COR-L47 (cell line): ENCODE results near the gene RFX7.

Source experiments
- DNase-seq: peaks from one replicate; lab custom pipeline; 2025; lab: John Stamatoyannopoulos, UW

RFX7 gene

DNA sequence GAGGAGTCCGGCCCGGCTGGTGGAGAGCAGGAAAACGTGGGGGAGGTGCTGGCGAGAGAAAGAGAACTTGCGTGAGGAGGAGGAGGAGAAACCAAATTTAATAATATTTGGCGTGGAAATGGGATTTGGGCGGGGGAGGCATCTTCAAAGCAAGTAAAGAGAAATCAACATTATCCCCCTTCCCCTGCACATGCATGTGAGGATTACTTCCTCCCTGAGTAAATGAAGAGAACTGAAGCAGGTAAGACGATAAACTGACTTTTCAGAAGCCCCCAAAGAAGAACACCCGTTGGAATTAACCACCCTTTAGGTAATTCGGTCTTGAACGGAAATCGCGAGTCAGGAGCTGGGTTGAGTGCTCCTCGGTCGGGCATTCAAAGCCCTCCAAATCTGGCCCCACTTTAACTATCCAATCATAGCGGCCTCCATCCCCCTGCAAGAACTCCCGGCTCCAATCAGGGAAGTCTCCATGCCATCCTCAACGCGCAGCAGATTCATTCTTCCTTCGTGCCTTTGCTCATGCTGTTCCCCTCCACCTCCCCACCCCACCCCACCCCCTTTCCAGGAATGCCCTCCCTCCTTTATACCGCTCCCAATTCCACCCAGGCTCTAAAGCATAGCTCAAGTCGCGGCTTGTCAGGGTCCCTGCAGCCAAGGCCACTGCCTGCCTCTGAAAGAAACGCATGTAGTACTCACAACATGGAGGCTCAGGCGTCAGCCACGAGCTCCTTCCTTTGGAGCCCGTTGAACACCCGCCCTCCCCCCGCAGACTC lies 545 bp upstream of the RFX7 start:
- DNase-seq = peak; percentile 71

DNA sequence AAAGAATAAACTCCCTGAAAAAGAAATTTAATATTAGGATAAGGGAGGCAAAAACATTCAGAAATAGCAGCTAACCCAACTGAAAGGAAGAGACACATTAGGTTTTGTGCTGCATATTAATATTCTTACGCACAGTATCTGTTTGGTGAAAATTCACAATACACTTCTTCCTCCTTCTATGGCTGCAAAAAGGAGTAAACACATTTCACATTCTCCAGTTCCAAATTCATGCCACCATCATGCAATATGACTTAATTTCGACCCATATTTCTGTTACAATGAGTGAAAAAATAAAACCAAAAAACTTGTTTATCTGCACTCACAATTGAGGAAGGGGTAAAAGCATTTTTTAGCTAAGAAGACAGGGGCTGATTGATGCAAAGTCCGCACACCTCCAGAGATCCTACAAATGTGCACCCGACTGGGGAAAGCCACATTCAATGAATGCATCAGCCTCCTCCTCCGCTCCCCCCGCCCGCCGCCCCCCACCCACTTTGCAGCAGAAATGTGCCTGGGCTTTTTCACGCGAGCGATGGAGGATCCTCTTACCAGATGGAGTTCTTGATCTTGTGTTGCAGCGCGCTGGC lies 1.0 kb downstream of the RFX7 start:
- peak; percentile 55 for DNase-seq

DNA sequence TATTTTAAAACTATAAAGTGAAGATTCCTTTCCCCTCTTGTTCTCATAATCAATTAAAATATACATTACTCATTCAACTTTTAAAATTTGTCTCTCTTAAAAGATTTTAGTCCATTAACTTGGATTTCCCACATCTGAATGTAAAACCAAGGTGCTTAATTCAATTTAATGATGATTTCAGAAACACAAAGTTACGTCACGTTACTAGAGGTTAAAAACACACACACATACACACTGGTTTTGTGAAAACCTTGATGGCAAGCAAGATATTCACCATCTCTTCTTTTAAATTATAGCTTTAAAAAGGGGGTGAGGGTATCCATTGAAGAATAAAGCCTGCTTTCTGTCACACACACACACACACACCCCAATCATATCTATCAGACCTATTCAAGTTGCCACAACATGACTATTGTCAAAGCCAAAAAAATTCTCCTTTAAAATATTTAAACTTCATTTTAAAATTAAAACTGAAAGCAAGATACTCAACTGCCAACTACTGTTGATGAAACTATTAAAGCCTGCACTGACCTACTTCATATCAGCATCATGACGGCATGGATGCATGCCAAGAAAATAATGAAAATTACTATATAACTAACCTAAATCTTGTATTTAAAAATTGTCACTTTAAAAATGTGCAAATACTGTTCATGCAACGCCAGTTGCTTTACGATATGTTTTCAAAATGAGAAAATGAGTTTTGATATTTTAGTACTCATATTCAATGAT lies 2.1 kb downstream of the RFX7 start:
- no peak for DNase-seq

DNA sequence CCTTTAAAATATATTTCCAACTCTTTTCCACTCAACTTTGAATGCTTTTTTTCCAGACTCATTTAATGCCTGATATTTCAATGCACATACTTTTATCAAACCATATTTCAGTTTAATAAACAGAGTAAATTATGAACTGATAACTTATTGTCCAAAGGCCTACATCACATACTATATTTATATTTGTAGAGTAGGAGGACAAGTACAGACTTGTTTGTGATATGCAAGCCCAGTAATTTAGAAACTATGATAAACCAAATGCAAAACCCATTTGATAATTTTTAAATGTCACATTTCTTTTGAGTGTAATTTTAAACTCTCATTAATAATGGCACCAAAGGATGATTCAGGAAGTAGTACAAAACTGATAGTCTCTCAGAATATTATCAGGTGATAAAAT lies 3.3 kb downstream of the RFX7 start:
- no peak for DNase-seq

DNA sequence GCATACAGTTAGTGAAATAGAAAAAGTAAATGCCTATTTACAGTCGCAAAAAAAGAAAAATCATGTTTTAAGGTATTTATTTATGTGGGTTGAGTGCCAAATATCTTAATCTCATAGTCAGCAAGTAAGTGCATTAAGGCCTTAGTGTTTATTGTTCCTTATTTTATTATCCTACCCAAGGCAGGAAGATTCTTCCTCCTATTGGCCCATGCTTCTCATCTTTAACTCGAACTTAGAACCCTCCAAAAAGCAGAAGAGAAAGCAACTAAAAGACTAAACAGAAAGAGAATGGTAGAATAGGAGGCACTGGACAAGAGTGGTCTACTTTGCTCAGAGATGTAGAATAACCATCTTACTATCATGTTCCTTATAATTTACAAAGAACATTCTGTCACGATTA lies 7.5 kb downstream of the RFX7 start:
- DNase-seq = no peak

DNA sequence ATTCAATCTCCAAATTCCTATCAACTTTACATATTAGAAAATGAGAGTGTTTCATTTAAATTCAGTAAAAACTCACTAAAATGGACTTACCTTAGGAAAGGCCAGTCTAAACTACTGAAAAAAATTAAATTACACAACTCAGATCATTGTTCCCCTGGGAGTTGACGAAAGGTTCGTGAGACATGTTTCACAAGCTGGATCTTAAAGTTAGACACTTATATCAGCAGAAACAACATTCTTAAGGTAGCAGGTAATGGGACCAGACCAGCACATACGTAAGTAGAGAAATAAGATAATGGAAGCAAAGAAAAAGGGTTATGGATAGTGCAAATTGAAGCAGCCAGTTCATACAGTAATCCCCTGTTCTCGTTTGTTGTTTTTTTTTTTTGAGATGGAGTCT lies 8.9 kb downstream of the RFX7 start:
- no peak for DNase-seq

DNA sequence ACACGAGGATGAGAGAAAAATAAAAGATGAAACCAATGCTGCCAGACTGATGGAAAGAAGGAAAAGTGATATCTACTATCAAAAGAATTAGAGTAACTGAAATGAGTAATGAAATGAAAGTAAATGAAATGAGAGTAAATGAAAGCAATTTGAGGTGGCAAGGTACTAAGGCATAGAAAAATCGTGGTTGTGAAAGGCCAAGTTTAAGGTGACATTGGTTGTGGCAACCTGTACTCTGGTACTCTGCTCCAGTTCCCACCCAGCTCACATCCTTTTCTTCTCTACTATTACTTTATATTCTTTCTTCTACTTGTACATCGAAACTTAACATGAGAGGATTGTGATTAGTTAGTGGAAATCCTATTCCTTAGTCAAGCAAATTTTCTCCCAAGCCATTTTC lies 10.1 kb downstream of the RFX7 start:
- no peak for DNase-seq

DNA sequence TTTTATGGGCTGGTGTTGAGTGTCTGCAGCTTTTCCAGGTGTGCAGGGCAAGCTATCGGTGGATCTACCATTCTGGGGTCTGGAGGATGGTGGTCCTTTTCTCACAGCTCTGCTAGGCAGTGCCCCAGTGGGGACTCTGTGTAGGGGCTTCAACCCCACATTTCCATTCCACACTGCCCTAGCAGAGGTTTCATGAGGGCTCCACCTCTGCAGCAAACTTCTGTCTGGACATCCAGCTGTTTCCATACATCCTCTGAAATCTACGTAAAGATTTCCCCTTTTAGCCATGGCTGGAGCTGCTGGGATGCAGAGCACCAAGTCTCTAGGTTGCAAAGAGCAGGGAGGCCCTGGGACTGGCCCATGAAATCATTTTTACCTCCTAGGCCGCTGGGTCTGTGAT lies 11.6 kb downstream of the RFX7 start:
- DNase-seq = no peak

DNA sequence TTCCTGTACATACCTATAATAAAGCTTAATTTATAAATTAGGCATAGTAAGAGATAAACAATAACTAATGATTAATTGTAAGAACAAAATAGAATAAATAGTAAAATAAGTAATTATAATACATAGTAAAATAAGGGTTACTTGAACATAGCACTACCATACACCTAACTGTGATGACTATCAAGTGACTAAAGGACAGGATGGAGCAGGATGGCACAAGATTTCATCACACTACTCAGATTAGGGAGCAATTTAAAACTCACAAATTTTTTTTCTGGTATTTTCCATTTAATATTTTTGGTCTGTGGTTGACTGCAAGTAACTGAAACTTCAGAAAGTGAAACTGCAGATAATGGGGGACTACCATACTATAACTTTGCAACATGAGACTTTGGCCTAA lies 14.8 kb downstream of the RFX7 start:
- DNase-seq = no peak

DNA sequence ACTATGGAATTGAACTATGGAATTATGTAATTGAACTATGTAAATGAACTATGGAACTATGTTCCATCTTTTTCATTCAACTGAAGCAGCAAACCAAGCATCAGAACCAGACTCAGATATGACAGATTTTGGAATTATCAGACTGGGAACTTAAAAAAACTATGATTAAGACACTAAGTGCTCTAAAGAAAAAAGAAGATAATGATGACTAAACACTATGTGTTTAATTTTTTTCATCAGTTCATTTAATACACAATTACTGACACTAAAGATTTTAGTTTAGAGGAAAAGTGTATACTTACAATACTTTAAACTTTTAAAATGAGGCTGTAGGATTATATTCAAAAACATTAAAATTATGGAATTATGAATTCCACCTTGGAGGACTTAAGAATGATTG lies 15.3 kb downstream of the RFX7 start:
- no peak for DNase-seq

DNA sequence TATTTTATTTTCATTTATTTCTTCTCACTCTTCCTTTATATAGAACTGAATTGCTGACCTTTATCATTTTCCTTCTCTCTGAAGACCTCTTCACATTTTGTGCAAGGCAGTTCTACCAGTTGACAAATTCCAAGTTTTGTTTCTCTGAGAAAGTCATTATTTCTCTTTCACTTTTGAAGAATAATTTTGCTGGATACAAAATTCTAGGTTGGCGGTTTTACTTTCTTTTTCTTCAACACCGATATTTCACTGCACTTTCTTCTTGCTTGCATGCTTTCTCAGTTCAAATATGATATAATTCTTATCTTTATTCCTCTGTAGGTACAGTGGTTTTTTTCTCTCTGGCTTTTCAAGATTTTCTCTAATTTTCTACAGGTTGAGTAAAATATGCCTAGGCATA lies 15.9 kb downstream of the RFX7 start:
- no peak for DNase-seq

DNA sequence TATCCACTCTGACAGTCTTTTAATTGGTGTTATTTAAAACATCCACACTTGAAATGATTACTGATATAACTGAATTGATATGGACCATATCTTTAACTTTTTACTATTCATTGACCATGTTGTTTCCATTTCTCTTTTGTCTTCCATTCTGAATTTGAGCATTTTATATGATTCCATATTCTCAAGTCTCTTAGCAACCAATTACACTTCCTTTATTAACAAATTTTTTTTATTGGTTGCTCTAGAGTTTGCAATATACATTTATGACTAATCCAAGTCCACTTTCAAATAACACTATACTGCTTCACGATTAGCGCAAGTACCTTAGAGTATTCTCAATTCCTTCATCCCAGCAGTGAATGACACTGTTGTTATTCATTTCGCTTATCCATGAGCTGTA lies 16.4 kb downstream of the RFX7 start:
- DNase-seq = no peak

DNA sequence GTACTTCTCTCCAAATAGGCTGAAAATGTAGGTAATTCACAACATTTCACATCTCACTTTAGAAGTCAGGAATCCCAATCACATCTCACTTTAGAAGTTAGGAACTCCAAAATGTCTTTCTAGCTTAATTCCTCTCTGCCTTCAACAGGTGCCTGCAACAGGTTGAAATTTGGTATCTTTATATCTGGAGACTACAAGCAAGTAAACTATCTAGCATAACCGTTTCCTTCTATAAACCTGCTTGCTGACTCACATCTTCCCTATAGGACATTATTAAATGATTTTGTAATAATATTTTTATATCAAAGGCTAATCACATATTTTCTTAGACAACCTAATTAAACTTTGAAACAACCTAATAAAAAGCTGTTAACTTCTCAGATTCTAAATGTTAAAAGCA lies 18.2 kb downstream of the RFX7 start:
- no peak for DNase-seq

DNA sequence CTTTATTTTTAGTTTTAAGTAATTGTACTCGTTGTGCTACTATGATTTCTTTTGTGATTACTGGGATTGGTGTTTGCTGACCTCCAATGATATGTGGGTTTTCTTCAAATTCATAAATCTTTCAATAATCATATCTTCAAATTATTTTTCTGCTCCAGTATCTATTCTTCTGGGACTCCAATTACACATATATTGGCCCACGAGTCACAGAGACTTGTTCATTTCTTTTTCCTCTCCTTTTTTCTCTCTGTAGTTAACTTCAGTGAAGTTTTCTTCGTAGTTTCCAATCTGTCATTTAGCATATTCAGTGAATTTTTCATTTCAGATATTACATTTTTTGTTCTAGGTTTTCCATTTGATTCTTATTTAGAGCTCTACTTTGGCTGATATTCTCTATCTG lies 21.4 kb downstream of the RFX7 start:
- no peak for DNase-seq

DNA sequence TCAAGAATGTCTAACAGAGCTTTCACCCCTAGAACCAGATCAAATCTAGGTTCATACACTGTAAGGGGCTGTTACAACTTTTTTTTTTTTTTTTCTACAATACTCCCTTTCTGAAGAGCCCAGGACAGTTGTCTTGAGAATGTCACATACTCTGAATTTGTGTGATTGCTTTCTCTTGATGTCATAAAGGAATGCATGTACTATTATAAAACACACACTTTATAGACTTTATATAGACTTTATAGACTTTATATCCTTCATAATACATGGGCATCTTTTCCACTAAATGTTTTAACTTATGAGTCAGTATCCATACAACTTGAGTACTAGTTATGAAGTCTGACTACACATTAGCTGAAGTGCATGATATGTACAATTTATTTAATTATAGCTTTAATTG lies 26.3 kb downstream of the RFX7 start:
- no peak for DNase-seq

DNA sequence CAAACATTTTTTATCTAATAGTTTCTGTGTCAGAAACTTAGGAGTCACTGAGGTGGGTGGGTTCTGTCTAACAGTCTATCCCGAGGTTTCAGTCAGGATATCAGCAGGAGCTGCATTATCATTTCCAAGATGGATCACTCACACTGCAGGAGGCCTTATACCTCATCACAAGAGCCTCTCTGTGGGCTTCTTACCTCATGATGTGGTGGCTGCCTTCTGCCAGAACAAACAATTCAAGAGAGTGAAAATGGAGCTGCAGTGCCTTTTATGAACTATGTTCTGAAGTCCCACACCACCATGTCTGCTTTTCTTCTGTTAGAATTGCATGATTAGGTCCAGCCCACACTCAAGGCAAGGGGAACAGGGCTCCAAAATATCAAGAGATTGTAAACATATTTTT lies 27.9 kb downstream of the RFX7 start:
- no peak for DNase-seq

DNA sequence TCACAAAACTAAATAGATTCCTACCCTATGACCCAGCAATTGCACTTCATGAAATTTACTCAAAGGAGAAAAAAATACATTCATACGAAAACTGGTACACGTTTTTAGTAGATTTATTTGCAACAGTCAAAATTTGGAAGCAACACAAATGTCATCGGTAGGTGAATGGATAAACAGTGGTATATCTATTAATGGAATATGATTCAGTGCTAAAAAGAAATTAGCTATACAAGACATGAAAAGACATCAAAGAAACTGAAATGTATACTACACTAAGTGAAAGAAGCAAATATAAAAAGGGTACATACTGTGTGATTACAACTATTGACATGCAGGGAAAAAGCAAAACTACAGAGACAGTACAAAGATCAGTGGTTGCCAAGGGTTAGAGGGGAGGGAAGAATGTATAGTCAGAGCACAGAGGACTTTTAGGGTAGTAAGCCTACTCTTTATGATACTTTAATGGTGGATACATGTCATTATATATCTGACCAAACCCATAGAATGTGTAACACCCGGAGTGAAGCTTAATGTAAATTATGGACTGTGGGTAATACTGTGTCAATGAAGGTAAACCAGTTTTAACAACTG lies 31.6 kb downstream of the RFX7 start:
- DNase-seq = no peak

DNA sequence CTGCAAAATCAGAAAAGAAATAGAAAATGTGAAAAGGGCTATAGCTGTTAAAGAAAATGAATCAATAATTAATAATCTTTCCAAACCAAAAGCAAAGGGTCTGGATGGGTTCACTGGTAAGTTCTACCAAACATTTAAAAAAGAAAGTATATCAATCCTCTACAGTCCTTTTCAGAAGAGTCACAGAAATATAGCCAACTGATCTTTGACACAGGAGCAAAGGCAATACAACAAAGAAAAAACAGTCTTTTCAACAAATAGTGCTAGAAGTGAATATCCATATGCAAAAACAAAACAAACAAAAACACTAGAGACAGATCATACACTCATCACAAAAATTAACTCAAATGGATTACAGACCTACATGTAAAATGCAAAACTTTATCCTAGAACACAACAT lies 32.6 kb downstream of the RFX7 start:
- no peak for DNase-seq

DNA sequence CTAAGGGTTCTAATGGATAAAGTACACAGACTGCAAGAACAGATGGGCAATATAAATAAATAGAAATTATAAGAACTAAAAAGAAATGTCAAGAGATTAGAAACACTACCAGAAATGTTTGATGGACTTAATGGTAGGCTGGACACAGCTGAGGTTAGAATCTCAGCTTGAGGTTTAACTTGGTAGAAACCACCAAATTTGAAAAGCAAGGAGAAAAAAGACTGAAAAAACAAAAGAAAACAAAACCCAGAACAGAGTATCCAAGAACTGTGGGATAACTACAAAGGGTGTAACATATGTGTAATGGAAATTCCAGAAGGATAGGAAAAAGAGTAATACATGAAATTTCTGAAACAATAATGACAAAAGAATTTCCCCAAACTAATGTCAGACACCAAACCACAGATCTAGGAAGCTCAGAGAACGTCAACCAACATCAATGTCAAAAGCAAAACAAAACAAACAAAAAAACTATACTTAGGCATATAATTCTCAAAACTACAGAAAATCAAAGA lies 35.0 kb downstream of the RFX7 start:
- DNase-seq = no peak

DNA sequence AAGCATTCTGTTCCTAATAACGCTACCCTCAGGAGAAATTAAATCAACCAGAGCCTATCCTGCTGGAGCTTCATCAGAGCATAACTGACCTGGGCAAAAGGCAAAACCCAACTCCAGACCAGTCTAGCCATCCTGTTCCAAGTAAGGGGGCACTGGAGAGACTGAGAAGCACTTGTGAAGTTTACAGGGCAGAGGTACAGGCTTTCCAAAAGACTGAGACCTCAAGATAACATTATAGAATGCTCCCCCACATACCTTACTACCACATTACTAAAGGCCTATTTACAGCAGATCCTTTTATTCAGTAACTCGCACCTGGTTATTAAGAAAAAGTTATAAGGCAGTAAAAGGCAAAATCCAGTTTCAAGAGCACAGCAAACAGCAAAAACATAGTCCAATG lies 35.5 kb downstream of the RFX7 start:
- no peak for DNase-seq

DNA sequence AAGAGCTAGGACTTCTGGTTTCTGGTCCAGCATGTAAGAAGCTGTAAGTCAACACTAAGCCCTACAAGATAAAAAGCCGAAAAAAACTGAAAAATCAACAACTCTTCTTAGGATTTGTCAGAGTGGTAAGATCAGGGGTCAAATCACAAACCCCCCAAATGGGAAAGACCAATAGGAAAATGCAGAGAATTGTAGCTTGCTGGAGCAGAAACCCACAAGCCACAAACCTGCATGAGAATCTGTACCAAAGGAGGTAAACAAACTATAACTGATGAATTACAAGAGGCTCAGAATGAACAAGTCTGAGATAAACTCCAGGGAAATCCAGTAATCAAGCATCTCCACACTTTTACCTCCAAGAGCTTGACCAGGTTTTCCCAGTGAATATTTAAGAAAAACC lies 36.0 kb downstream of the RFX7 start:
- DNase-seq = no peak

DNA sequence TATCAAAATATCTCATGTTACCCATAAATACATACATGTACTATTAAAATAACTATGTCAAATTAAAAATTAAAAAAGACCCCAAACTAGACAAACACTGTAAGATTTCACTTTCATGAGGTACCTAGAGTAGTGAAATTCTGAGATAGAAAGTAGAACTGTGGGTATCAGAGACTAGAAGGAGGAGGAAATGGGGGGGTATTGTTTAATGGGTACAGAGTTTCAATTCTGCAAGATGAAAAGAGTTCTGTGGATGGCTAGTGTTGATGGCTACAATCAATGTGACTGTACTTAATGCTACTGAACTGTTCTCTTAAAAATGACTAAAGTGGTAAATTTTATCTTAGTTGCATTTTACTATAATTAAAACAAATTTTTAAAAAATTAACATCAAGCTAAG lies 36.6 kb downstream of the RFX7 start:
- DNase-seq = no peak
